SKM-1 treated with dmso at 0.1 percent for 144 hours (cell line): Measurements from ENCODE around the gene ADAMTS17.

Experiments used
- DNase-seq: peaks from one replicate; lab custom pipeline; 2025; ENCODE audit not compliant: unreplicated experiment; lab: John Stamatoyannopoulos, UW

ADAMTS17 gene

DNA sequence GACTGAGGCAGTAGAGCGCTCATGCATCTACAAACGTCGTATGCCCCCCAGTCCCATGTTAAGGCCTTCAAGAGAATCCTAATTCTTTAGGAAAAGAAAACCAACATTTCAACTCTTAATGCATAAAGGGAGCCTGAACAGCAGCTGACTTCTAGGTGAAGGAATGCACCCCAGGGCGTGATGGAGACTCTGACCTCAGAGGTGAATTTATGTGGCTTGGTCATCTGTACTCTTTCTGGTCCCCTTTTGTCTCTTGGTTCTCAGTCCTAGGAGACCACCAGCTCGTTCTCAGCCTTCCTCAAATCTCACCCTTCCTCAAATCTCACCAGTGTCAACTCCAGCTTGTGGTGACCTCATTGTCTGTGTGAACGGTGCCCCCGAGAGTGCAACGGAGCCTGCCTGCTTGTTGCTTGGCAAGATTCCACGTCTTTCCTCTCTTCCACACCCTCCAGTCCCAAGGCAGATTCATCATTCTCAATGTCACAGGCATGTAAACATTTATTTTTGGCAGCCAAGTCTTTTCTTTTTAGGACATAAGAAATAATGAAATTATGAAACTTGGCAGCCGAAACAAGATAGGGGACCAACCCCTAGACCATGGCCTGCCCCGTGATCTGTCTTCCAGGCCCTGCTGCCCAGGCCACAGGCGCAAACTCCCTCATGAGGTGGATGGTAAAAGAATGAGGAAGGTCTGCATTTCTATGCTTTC is 166.2 kb downstream of the ADAMTS17 start:
- DNase-seq, result no peak

DNA sequence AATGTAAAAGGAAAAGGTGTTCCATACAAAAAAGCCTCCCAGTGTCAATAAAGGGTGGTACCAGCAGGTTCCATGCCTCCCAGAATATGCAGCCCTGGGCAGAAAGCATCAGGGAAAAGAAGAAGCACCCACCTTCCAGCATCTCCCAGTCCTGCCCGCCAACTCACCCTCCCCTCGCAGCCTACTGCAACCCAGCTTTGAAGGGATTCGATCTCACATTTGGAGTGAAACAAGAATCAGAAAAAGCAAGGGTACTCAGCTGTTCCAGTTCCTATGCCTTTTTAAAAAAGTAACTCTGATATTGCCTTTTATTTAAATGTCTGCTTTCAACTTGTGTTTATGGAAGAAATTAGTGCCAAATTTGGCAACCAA is 166.9 kb downstream of the ADAMTS17 start:
- DNase-seq, result no peak

DNA sequence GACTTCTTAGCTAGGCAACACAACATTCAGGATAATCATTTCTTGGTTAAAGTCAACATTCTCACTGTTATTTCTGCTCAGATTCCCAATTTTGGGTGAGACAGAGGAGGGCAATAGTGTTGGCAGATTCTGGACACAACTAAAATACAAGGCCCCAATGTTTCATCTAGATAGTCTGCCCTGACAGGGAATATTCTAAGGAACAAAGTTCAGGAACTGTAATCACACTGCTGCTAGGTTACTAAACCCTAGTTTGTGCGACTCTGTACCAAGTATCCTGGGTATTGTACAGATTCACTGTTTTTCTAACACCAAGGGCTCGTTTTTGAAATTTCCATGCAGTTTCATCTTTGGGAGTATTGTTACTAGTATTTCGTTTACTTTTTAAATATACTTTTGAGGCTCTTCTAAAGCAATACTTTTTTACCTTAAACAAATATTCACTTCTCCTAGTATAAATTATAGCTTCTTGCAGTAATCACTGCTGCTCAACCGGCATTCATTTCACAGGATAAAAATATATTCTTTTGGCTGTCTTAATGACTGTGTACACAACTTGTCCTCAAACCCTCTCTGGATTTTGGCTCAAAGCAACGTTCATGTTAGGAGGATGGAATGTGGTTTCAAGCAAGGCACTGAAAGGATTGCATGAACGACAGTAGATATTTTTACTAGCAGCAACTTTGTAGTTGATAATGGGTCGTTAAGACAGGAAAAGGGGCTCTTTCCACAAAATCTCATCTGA is 167.4 kb downstream of the ADAMTS17 start:
- no peak for DNase-seq

DNA sequence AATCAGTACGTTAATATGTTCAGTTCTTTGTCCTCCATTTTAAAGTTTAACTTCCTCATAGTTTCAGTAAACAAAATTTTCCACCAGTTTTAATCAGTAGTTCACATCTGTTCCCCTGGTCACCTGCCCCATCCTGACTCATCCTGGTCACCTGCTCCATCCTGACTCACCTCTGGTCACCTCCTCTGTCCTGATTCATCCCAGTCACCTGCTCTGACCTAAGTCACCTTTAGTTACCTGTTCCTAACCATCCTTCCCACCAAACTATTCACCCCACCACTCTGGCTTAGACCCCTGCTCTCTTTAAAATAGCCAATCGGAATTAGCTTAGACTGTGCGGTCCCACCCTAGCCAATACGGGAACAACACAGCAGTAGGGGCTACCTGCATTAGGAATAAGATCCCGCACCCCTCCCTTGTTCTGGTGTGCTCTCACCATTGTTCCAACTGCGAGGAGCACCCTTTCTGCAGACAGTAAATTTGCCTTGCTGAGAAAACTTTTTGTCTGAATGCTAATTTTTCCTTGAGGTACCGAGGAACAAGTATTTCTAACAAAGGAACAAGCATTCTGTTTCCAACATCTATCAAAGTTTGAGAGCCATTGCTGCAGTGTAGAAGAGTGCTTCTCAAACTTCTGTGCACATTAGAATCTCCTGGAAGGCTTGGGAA is 169.3 kb downstream of the ADAMTS17 start:
- no peak for DNase-seq

DNA sequence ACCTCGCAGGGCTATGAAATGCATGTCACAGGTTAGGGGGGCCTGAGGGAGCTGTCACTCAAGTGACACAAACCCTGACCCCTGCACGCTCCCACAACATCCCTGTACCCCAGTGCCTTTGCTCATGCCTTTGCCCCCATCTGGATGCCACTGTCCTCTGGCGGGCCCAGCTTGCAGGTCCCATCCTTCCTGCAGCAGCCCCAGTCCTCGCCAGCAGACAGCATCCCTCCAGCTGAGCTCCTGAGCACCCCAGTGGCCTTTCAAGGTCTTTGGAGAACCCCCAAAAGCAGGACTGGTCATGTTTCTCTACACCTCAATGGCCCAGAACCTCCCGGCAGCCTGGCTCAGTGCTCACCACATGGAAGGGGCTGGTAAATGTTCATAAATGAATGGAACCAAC is 170.4 kb downstream of the ADAMTS17 start:
- no peak for DNase-seq

DNA sequence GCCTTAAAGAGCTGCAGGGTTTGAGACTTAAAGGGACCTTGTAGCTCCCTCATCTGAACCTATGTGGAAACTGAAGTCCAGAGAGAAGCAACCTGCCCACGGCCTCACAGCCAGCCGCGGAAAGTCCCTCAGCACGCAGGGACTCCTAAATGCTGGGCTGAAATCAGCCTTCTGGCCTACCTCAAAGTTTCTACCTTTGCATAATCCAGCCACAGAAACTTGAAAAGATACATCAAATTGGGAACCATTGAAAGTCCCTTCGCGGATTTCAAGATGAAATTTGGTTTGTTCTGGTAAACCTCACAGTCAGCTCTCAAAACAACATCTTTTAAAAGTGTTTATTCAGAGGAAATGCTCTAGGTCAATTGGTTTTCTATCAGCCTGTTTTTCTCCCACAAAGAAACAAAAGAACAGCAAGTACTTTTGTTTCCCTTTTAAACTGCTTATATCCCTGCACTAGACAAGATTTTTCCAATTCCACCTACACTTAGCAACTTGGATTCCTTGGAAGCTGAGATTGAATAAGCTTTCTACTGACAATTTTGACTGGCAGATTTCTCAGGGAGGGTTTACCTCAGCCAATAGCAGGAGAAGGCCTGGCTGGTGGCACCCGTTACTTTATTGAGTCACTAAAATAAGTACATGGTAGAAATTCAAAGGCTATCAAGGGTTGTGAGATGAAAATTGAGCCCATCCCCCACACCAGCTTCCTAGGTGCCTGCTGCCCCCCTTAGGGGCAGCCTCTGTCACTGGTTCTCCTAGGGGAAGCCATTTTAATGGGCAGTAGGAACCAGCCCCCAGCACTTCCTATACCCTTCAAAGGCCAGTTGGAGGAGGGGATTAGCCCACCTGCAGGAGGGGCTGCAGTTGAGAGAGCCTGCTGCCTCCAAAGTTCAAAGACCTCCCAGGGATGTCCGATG is 171.2 kb downstream of the ADAMTS17 start:
- no peak for DNase-seq

DNA sequence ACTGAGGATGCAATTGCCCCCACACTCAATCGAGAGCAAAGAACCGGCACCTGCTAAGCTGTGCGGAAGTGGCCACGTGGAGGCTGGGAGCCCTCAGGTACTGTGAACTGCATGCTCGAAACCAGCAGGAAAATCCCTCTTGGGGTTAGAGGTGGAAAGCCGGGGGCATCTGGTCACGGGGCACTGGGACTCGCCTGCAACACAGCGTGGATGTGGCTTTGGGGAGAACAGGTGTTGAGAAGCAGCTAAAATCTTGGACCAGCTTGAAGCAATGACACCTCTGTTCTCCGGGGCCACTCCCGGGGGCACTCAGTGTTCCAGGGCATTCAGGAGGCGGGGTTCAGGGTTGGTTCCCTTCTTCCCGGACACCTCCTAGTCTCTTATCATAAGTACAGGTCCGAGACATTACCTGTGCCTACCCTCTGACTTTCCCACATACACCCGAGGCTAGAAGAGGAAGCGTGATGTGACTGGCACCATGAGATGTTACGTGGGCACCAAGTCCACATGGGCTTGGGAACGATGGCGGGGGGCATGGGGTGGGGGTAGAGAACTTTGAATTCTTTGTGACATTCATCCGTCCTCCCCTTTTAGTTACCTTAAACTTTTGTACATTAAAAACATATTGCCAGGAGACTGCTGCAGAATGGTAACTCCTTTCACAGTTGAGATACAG is 172.0 kb downstream of the ADAMTS17 start:
- DNase-seq, result no peak

DNA sequence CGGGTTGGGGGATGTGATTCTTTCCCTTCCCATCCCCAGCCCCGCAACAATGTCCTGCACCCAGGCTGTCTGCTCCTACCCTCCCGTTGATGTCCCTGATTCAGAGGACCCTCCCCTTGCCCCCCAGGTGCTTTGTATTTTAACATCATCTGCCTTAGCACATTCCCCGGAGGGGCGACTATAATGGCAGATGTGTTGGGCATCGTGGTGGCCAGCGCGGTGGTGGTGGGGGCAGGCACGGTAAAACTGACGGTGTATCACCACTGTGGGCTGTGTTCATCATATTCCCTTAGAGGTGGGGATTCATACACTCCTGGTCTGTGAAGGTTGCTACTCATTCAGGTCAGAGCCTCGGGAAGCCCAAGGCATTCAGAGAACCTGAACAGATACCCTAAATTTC is 173.0 kb downstream of the ADAMTS17 start:
- no peak for DNase-seq

DNA sequence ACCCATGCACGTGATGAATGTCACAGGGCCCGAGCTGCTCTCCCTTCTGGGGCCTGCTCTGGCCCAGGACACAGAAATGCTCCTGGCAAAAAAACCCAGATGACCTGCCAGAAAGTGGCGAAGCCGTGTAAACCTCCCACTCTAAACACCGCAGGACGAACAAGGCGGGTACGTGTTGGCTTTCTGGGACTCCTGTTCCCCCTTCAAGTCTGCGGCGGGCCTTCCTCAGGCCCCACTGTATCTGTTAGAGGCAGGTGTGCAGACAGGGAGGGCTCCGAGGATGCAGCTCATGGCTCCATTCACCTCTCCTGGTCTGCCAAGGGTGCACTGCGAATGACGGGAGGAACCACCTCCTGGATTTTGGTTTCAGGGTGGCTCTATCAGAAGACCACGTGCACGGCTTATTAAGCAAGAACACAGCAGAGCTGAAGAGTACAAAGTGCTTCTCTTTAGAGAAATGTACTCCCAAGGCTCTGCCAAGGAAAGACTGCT is 173.8 kb downstream of the ADAMTS17 start:
- no peak for DNase-seq

DNA sequence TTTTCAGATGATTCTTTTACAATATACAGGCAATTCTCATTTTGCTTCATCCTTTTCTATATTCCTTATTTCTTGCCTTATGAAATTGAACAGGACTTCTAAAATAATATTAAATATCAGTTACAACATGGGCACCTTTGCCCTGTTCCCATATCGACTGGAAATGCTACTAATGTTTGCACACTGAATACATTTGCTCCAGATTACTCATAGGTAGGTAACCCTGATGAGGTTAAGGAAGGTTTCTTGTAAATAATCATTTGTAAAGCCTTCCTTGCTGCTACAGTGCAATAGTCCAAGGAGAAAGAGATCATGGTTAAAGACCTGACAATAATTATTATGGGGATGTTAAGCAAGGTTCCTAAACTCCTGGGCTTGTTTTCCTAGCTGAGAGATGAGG is 175.5 kb downstream of the ADAMTS17 start:
- no peak for DNase-seq

DNA sequence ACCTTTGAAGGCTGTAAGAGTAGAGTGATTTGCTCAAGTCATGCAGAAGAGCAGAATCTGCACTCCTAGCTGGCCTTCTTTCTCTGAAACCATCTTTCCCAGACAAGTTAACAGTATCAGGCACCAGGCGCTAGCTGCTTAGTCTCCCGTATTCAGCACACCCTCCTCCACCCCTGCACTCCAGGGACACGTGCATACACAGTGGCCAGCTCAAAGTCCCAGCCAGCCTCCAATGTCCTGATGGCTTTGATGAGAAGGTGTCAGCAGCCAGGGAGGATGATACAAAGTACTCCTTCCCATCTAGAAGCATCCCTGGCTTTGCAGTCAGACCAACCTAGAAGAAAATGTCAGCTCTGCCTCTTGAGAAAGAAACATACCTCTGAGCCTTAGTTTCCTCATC is 177.8 kb downstream of the ADAMTS17 start:
- DNase-seq, result no peak

DNA sequence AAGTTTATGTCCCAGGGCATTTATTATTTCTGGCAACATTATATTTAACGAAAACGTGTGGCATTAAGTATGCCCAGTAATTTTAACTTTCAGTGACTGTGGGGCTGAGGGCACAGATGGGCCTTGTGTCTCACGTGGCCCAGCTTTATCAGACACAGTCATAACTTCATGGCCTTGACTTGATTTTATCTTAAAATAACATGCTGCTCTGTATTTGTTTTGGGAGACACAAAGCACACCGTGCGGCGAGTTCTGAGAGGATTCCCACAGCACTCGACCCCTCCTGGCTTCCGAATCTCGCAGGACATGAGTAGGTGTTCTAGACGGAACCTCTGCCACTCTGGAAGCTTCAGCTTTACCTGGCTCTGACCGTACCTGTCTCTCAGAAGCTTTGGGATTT is 180.8 kb downstream of the ADAMTS17 start:
- DNase-seq, result no peak

DNA sequence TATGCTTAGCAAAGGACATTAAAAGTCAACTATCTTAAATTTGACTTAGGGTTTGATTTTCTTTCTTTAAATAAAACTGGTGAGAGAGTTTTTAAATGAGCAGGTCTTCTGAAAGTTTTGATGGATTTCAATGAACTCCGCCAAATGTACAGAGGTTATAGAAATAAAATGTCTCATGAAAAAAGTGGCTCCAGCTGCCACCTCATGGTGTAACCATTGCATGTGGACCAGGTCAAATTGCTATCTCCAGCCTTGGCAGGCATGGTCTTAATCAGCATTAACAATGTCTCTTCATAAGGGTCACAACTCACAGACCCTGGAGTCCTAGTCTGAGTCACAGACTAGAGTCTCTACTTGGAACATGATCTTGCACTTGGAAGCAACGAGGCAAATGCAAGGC is 182.3 kb downstream of the ADAMTS17 start:
- no peak for DNase-seq

DNA sequence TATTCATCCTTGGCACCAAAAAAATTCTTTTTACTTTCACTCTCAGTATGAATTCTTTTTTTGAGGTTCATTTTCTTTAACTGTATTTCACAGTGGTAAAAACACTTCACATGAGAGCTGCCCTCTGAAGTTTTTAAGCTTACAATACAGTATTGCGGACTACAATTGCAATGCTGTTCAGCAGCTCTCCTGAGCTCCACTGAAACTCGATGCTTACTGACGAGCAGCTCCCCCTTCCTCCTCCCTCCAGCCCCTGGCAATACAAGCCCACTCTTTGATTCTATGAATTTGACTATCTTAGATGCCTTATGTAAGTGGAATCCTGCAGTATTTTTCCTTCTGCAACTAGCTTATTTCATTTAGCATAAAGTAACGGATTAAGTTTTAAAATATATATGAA is 183.4 kb downstream of the ADAMTS17 start:
- DNase-seq, result no peak

DNA sequence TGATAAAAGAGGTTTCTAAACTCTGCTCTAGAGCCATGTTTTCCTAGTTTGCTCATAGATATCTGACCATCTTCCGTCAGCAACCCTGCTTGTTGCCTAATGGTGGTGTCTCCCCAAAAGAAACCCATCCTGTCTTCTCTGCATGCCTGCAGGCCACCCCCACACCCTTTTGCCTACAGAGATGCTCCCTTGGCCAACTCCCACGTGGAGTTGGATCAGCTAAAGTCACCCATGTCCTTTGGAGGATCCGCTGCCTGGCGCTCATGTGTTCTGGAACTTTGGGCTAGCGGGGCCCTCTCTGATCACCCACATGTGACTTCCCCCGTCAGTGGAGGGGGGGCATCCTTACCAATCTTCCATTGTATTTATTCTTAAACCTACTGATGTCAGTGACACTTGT is 185.6 kb downstream of the ADAMTS17 start:
- DNase-seq, result no peak

DNA sequence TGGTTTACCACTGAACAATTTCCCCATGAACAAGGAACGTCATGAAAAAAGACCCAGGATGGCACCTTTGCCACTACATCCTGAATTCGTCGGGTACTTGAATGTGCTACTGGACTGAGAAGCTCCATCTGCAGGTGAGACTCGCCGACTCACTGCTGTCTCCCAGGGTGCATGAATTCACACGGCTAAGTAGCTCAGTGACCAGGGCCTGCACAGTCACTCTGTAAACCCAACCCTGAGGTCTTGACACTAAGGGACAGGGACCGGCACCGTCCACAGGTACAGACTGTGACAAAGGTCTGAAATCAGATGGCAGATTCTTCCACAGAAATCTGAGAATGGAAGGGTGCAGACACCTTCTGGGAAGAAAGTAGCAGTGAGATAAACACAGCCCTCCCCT is 187.4 kb downstream of the ADAMTS17 start:
- no peak for DNase-seq

DNA sequence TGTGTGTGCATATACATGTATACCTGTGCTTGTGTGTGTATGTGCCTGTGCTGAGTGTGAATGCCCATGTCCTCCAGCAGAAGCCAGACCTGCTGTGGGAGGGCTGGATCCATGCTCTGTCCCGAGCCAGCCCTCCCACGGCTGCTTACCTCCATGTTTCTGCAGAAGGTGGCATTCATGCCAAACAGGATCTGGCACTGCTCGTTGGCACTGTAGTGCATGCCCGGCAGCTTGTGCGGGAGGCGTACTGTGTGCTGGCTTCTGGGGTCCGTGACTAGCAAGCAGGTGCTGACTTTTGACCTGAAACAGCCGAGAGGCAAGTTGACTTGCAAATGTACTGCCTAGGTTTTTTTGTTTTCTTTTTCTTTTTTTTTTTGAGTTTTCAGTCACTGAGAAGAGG is 189.3 kb downstream of the ADAMTS17 start:
- no peak for DNase-seq

DNA sequence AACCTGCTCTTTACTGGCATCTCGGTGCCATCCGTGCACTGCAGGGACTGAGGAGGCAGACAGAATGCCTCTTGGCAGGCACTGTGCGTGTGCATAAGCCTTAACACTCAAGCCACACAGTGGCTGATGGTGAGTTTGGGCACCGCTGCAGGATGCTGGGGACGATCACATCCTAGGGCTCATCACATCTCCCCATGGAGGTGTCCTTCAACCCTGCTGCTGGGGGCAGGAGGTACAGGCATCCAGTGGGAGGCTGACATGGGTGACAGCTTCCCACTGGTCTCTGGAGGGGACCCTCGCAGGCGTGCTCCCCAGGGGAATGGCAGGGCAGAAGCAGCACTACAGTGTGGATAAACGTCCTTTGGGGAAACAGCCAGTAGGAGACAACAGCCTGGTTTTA is 190.9 kb downstream of the ADAMTS17 start:
- no peak for DNase-seq

DNA sequence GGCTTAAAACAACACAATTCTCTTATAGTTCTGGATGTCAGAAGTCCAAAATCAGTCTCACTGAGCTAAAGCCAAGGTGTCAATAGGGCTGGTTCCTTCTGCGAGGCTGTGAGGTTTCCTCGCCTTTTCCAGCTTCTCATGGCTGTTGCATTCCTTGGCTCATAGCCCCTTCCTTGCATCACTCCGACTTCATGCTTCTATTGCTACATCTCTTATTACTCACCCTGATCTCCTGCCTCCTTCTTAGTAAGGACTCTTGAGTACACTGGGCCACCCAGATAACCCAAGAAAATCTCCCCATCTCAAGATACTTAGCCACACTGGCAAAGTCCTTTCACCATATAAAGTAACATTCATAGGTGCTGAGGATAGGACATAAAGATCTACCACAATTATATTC is 193.9 kb downstream of the ADAMTS17 start:
- DNase-seq, result no peak

DNA sequence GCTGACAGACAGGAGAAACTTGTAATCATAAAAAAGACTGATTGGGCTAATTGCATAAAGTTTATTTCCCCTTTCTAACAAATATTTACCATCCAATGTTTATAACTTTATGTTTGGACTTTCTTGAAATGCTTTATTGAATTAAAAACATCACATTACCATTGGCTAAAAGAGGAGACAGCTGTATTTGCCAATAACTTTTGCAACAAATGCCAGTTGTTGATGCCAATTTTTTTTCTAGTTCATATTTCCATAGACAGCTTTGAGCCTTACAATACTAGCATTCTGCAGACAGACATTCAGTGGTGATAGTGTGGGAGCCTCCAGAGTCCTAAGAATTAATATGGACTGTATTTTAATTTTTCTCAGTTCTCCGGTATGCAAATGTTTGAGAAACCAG is 198.4 kb downstream of the ADAMTS17 start:
- DNase-seq, result no peak
